WTC11 (cell line): ENCODE results near the gene HMGCS1. TPM values are rescaled to one million over a fixed set of nuclear protein-coding genes. Genes with fewer than 3 reads are reported as not detected.

Source experiments
- ATAC-seq: fragments of 200-7000 bp; cut with Tn5 transposase; 2 replicates; pipeline ENCODE4 v1.10.0; 2021; ENCODE audit warnings: mild to moderate bottlenecking, moderate library complexity
- CTCF ChIA-PET: fragments of 300-600 bp; sonication (Branson Sonifier 250); formaldehyde crosslinking; loops from one replicate; lab custom pipeline; 2021; ENCODE audit warnings: antibody characterized with exemption; lab: Charles Lee
- POLR2A ChIA-PET: fragments of 350-600 bp; sonication (Branson Sonifier 250); formaldehyde crosslinking; loops from one replicate; lab custom pipeline; 2021; ENCODE audit warnings: antibody characterized with exemption; lab: Charles Lee
- DNase-seq: peaks from one replicate; pipeline ENCODE4 v3.0.0; 2021; ENCODE audit warnings: low spot score
- H3K27ac Mint-ChIP-seq: 2 replicates; pipeline ENCODE4 v1.8.0; 2021; ENCODE audit warnings: mixed read lengths
- H3K27me3 Mint-ChIP-seq: 2 replicates; pipeline ENCODE4 v1.8.0; 2021; ENCODE audit warnings: low read depth, mild to moderate bottlenecking, moderate library complexity, mixed read lengths
- H3K36me3 Mint-ChIP-seq: 2 replicates; pipeline ENCODE4 v1.8.0; 2021; ENCODE audit warnings: mixed read lengths
- H3K4me1 Mint-ChIP-seq: 2 replicates; pipeline ENCODE4 v1.8.0; 2022; ENCODE audit warnings: mixed read lengths
- H3K4me3 Mint-ChIP-seq: 2 replicates; pipeline ENCODE4 v1.8.0; 2021; ENCODE audit warnings: mild to moderate bottlenecking, moderate library complexity, mixed read lengths
- H3K9me3 Mint-ChIP-seq: 2 replicates; pipeline ENCODE4 v1.8.0; 2021; ENCODE audit warnings: mixed read lengths
- AFF4 ChIP-seq: sonication (generic); formaldehyde crosslinking; IDR thresholded peaks from 2 replicates; pipeline ENCODE4 v1.8.1; 2023; ENCODE audit warnings: mild to moderate bottlenecking, missing genetic modification reagents, borderline replicate concordance
- AR ChIP-seq: fragments of 250-450 bp; sonication (Bioruptor Pico); IDR thresholded peaks from 2 replicates; pipeline ENCODE4 v1.9.0; 2021; ENCODE audit warnings: mild to moderate bottlenecking
- ATF2 ChIP-seq: sonication (generic); formaldehyde crosslinking; IDR thresholded peaks from 2 replicates; pipeline ENCODE4 v1.8.1; 2022; ENCODE audit warnings: low read depth, missing genetic modification reagents, borderline replicate concordance
- ELF4 ChIP-seq: sonication (generic); formaldehyde crosslinking; IDR thresholded peaks from 2 replicates; pipeline ENCODE4 v1.8.1; 2022; ENCODE audit warnings: low read depth, mild to moderate bottlenecking, moderate library complexity, missing genetic modification reagents
- EMX1 ChIP-seq: fragments of 250-450 bp; sonication (Bioruptor Pico); IDR thresholded peaks from 2 replicates; pipeline ENCODE4 v1.8.0; 2021; ENCODE audit warnings: mild to moderate bottlenecking
- FOXK1 ChIP-seq: sonication (generic); formaldehyde crosslinking; IDR thresholded peaks from 2 replicates; pipeline ENCODE4 v1.8.0; 2022; ENCODE audit warnings: mild to moderate bottlenecking, moderate library complexity, missing genetic modification reagents
- FOXP1 ChIP-seq: sonication (generic); formaldehyde crosslinking; IDR thresholded peaks from 2 replicates; pipeline ENCODE4 v1.8.0; 2022; ENCODE audit warnings: missing genetic modification reagents, mild to moderate bottlenecking, moderate library complexity, borderline replicate concordance
- GRHL2 ChIP-seq: fragments of 250-450 bp; sonication (Bioruptor Pico); IDR thresholded peaks from 2 replicates; pipeline ENCODE4 v1.8.0; 2022; ENCODE audit warnings: mild to moderate bottlenecking, moderate library complexity; ENCODE audit not compliant: insufficient replicate concordance, severe bottlenecking
- IRF2 ChIP-seq: sonication (generic); formaldehyde crosslinking; IDR thresholded peaks from 2 replicates; pipeline ENCODE4 v1.8.0; 2022; ENCODE audit warnings: low read depth, missing genetic modification reagents, borderline replicate concordance
- MYBL2 ChIP-seq: sonication (generic); formaldehyde crosslinking; IDR thresholded peaks from 2 replicates; pipeline ENCODE4 v1.8.1; 2023; ENCODE audit warnings: mild to moderate bottlenecking, moderate library complexity, missing genetic modification reagents
- OVOL2 ChIP-seq: fragments of 250-450 bp; sonication (Bioruptor Pico); IDR thresholded peaks from 2 replicates; pipeline ENCODE4 v1.9.0; 2021; ENCODE audit warnings: mild to moderate bottlenecking, borderline replicate concordance
- PRRX2 ChIP-seq: fragments of 250-450 bp; sonication (Bioruptor Pico); IDR thresholded peaks from 2 replicates; pipeline ENCODE4 v1.8.0; 2021; ENCODE audit warnings: mild to moderate bottlenecking
- TCF7 ChIP-seq: sonication (generic); formaldehyde crosslinking; IDR thresholded peaks from 2 replicates; pipeline ENCODE4 v1.8.0; 2022; ENCODE audit warnings: mild to moderate bottlenecking, low read depth, missing genetic modification reagents, moderate library complexity
- ZNF317 ChIP-seq: sonication (generic); formaldehyde crosslinking; IDR thresholded peaks from 2 replicates; pipeline ENCODE4 v1.8.1; 2023; ENCODE audit warnings: low read depth, mild to moderate bottlenecking, moderate library complexity, missing genetic modification reagents, borderline replicate concordance
- ZNF671 ChIP-seq: fragments of 250-450 bp; sonication (Bioruptor Pico); IDR thresholded peaks from 2 replicates; pipeline ENCODE4 v1.8.0; 2021; ENCODE audit warnings: mild to moderate bottlenecking
- ZSCAN18 ChIP-seq: fragments of 250-450 bp; sonication (Bioruptor Pico); IDR thresholded peaks from 2 replicates; pipeline ENCODE4 v2.1.2; 2022; ENCODE audit warnings: mild to moderate bottlenecking, moderate library complexity
- total RNA-seq: library from RNA; stranded (reverse); gene quantifications from 3 replicates; pipeline ENCODE4 v1.2.3, GENCODE V29; 2021
- TF ChIP-seq, protein P1 (sequence below): sonication (generic); formaldehyde crosslinking; IDR thresholded peaks from 2 replicates; pipeline ENCODE4 v1.8.1; 2022; ENCODE audit warnings: low read depth, mild to moderate bottlenecking, moderate library complexity, missing genetic modification reagents, borderline replicate concordance
- TF ChIP-seq, protein P2 (sequence below): sonication (generic); formaldehyde crosslinking; IDR thresholded peaks from 2 replicates; pipeline ENCODE4 v1.8.1; 2022; ENCODE audit warnings: missing genetic modification reagents, borderline replicate concordance

The HMGCS1 gene
- total RNA-seq, 1 experiment from 2014 or later: 199 TPM

- TF ChIP-seq, protein P1, sequence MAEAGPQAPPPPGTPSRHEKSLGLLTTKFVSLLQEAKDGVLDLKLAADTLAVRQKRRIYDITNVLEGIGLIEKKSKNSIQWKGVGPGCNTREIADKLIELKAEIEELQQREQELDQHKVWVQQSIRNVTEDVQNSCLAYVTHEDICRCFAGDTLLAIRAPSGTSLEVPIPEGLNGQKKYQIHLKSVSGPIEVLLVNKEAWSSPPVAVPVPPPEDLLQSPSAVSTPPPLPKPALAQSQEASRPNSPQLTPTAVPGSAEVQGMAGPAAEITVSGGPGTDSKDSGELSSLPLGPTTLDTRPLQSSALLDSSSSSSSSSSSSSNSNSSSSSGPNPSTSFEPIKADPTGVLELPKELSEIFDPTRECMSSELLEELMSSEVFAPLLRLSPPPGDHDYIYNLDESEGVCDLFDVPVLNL (CRISPR knock-in tag): no peak
- no peak for TF ChIP-seq FOXP1
- TF ChIP-seq, all 79 proteins: peak for 0
These were observed 33.5 kb downstream of the HMGCS1 start (continued) for GRCh38 chr5:43279548-43280274.

DNA sequence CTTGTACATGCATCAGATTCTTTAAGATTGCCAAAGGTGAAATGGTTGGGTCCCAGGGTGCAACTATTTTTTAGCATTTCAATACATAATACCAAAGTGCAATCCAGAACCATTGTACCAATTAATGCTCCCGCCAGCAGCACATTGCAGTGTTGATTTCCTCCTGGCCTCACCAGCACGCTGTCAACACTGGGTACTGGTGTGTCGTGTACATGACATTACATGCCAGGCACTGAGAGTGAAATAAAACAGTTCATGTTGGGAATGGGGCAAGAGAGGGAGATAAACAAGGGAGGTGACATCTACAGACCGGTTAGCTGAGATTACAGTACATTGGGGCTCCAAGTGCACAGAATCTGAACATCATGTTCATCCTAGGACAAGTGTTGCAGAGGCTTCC is 37.8 kb downstream of the HMGCS1 start:
- H3K4me1 Mint-ChIP-seq: peaks cover 11% of the 10 kb centered on the region
- H3K4me3 Mint-ChIP-seq: no peak overlapping the region
- TF ChIP-seq PRRX2 (CRISPR knock-in tag) (no peak), GRHL2 (CRISPR knock-in tag) (no peak), MYBL2 (no peak), ELF4 (CRISPR knock-in tag) (no peak), IRF2 (CRISPR knock-in tag) (no peak), ZNF317 (no peak), EMX1 (CRISPR knock-in tag) (no peak), ZNF671 (CRISPR knock-in tag) (no peak), FOXK1 (no peak), AFF4 (CRISPR knock-in tag) (no peak), ZSCAN18 (CRISPR knock-in tag) (no peak), ATF2 (CRISPR knock-in tag) (no peak), AR (CRISPR knock-in tag) (no peak), TCF7 (CRISPR knock-in tag) (no peak), OVOL2 (no peak)
- TF ChIP-seq, protein P2, sequence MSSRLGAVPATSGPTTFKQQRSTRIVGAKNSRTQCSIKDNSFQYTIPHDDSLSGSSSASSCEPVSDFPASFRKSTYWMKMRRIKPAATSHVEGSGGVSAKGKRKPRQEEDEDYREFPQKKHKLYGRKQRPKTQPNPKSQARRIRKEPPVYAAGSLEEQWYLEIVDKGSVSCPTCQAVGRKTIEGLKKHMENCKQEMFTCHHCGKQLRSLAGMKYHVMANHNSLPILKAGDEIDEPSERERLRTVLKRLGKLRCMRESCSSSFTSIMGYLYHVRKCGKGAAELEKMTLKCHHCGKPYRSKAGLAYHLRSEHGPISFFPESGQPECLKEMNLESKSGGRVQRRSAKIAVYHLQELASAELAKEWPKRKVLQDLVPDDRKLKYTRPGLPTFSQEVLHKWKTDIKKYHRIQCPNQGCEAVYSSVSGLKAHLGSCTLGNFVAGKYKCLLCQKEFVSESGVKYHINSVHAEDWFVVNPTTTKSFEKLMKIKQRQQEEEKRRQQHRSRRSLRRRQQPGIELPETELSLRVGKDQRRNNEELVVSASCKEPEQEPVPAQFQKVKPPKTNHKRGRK (CRISPR knock-in tag): no peak
- TF ChIP-seq, all 79 proteins: peak for 0
- CTCF ChIA-PET: no interaction called here
- H3K9me3 Mint-ChIP-seq: no peaks in the 10 kb centered on the region
- DNase-seq: no peak
- no peak for ATAC-seq
- no peaks in the 10 kb centered on the region for H3K36me3 Mint-ChIP-seq
- H3K27me3 Mint-ChIP-seq: peaks cover 3% of the 10 kb centered on the region; the same call in 1 of the 2 replicates
- POLR2A ChIA-PET: no interaction called here
- no peak overlapping the region for H3K27ac Mint-ChIP-seq
